Stimulated activated CD4-positive, alpha-beta T cell treated with anti-CD3 and anti-CD28 coated beads, Interleukin-1b, Interleukin-23, amount 100 ng/mL, for 48 hours (primary cell): ENCODE results near the gene KCNMB1.

Experiments used
- DNase-seq: peaks from one replicate; pipeline ENCODE4 v3.0.0-alpha.2; 2020

The KCNMB1 gene, protein sequence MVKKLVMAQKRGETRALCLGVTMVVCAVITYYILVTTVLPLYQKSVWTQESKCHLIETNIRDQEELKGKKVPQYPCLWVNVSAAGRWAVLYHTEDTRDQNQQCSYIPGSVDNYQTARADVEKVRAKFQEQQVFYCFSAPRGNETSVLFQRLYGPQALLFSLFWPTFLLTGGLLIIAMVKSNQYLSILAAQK

DNA sequence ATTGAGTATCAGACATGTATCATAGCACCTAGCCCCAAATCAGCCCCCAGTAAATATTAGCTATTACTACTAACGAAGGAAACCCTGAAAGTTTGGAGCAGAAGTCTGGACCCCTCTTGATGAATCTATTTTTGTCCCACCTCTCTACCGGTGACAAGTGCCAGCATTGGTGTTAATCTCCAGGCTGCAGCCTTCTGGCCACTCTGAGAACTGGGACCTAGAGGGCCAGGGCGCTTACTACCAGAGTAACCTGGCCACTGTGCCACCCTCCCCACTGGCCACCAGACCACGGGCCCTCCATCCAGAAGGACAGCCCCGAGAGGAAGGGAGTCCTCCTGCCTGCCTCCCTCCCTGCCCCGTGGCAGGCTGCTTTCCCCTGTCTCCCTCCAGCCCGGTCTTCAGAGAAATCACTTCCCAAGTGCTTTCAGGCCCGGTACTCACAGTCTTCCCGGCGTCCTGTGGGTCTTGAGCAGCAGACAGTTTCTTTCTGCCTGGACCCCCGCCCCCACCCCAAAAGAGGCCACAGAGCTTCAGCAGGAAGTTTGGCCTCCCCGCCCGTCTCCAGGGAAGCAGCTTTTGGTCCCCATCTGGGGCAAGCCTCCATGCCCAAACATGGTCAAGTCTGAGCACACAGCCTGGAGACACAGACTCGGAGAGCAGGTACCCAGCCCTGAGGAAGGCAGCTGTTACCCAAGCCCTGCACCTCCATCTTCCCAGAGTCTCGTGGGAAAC, at the start of gene KCNMB1:
Gene KCNMB1 (minus strand): TSS at position 550 of the 732 bp plus-strand sequence. CDS start 3,920 bp downstream, outside the sequence.
- no peak for DNase-seq

DNA sequence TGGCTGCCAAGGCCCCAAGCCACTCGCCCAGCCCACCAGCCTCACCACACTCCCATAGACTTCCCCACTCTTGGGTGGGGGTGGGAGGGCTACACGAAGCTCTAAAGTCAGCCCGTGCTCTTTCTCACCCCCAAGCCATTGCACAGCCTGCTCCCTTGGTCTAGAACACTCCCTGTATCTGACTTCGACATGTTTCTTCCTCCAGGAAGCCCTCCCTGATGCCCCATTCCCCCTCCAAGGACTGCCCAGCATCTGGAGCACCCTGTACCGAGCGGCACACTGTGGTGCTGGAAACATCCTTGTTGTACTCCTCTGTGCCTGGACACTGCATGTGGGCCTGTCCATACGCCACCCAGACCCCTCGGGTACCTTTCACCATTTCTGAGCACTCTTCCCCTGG, 49.4 kb upstream of the KCNMB1 start:
- no peak for DNase-seq

- no peak for DNase-seq
Measured at GRCh38 chr5:170437621-170438375, 48.6 kb upstream of the KCNMB1 start.

DNA sequence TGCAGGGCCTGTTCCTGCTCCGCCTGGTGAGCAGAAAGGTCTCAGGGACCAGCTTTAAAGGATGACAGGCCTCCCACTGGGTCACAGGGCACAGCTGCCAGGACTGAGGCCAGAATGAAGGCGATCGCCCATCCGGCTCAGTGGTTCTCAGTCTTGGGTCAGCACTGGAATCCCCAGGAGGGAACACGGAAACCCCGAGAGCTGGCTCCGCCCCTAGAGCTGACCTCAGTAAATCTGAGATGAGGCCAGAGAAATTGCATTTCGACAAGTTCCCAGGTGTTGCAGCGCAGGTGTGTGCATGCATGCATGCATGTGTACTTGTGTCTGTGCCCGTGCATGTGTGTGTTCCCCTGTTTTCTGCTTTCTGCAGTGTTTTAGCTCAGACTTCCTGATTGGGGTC, 47.2 kb upstream of the KCNMB1 start:
- no peak for DNase-seq

GRCh38 chr5:170434966-170435605, 45.9 kb upstream of the KCNMB1 start:
- peak; percentile 54 for DNase-seq

DNA sequence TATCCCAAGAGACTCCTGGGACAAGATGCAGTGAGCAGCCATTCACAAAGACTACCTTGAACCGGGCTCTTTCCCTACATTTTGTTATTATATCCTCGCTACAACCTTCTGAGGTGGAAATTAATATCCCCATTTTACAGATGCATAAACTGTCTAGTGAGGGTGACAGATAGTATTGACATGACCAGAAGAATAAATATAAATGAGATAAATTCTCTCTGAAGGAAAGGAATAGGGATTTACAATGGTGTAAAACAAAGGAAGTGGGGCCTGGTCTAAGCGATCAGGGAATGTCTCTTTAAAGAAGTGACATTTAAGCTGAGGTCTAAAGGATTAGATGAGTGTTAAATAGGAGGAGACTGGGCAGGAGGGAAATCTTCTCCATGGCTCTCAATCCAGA, 43.5 kb upstream of the KCNMB1 start:
- no peak for DNase-seq

GRCh38 chr5:170431571-170431970, 42.4 kb upstream of the KCNMB1 start:
- no peak for DNase-seq

DNA sequence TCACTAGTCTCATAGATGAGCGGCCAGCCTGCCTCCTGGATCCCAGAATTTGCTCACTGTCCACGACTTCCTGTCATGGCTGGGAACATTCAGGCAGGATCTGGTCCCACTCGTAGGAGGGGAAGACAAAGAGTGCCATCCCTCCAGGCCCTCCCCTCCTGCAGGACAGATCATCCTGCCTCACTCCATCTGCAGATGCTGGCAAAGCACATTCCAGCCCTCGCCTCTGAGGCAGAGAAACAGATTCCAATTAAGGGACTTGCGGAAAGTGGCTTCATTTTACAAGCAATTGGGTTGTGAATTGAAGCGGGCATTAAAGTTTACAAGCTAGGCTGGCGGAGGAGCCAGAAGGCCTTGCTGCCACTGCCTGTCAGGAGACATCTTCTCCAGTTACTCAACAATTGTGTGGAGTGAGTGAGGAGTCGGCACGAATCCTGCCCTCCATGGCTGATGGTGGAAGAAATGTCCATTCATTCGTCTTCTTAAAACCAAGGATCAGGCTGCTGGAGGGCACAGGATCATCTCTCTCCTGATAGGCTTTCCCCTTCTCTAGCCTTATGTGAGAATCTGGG, 41.8 kb upstream of the KCNMB1 start:
- no peak for DNase-seq

DNA sequence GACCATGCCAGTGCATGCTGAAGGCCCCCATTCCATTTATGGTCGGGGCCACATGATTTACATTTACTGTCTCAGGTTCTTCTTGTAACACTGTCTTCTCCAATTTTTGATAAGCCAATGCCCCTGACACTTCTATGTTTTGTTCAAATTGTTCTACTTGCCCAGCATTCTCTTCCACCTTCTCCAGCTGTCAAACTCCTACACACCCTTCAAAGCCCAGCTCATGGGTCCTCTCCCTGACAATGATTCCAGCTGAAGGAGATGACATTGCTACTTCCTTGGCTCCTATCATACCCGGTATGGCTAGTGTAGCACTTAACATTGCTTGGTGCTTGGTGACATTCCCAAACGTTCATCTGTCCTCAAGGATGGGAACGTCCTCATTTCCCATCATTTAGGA, 41.1 kb upstream of the KCNMB1 start:
- DNase-seq = no peak

- no peak for DNase-seq
Measured at GRCh38 chr5:170429014-170429413, 39.8 kb upstream of the KCNMB1 start.

DNA sequence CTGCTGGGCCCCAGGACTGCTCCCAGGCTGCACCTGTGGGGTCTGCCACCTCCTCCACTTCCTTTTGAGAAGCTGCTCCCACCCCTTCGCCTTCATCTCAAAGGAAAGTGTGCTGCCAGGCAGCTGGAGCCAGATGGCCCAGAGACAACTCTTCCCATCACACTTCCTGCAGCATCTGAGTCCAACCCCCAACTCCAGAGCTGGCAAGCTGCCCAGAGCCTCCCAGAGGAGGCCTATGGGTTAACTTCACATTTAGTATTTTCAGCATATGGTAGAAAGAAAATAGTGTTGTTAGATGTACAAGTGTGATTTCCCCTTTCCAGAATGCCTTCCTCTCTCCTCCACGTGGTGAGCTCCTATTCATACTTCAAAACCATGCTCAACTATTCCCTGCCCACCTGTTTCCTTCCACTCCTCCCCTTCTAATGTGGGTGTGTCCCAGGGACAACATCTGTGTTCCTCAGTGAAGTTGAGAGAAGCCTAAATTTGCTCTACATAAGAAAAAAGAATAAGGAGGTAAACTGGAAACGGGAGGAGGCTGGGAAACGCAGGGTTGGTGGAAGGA, 38.6 kb upstream of the KCNMB1 start:
- no peak for DNase-seq

GRCh38 chr5:170426786-170427185, 37.6 kb upstream of the KCNMB1 start:
- DNase-seq = no peak

DNA sequence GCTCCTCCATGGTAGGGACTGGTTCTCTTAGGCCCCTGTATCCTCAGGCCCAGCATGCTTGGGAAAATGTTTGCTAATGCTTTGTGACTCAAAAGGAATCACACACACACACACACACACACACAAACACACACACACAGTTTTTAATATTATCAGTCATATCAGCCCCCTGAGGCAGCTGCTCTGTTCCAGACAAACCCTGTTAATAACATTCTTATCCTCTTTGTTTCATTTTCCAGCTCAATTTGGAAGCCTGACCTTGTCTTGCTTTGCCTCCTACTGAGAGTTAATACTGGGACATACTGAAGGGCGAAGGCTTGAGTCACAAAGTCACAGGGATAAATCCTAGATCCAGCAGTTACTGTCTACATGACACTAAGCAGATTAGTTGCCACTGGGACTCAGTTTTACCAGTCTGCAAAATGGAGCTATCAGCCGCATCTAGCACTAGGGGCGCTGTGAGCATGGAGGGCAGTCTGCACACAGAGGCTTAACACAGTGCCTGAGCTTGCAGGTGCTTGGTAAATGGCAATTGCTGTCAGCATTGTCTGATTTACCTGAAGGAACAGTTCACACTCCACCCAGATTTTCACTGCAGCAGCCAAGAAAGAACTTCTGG, 37.1 kb upstream of the KCNMB1 start:
- no peak for DNase-seq

DNA sequence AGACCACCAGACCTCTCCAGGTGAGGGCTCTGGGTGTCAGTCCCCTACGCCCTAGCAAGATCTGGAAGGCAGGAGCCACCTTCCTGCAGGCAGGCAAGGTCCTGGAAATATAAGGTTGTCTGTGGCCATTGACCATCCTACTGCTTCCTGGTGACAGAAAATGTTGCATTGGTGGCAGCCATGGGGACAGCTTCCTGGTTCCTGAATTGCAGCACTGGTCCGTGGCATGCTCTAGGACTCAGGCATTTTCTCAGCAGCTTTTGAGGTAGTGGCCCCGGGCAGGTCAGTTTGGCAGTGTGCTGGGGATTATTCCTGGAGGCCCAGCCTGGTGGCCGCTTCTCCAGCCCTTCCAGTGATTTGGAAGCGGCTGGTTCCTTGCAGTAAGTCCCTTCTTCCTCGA, 36.6 kb upstream of the KCNMB1 start:
- no peak for DNase-seq

DNA sequence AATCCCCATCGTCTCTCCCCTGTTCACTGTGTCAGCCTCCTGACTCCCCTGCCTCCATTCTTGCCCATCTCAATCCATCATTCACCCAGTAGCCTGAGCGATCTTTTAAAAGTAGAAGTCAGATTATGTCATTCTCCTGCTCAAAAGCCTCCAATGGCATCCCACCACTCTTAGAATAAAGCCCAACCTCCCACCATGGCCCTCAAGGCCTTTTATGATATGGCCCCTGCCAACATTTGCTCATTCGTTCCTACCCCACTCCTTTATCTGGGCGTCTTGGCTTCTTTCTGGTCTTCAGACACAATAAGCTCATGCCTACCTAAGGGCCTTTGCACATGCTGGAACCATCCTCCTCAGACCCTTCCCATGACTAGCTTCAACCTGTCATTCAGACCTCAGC, 35.5 kb upstream of the KCNMB1 start:
- DNase-seq = no peak

DNA sequence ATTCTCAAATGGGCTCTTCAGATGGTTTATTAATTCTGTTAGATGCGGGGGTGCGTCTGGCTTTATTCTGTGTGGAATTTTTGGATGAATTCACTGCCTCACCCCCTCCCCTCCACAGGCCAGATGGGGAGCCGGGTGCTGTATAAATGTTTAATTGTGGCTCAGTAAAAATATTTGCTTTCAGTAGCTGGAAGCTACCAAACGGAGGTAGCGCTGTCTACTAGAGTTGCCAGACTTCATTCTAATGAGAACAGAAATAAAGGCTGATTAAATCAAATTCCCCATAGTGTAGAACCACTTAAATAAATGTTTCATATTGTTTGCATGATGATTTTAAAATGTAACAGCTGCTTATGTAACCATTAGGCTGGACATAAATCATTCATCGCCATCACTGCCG, 34.5 kb upstream of the KCNMB1 start:
- no peak for DNase-seq

DNA sequence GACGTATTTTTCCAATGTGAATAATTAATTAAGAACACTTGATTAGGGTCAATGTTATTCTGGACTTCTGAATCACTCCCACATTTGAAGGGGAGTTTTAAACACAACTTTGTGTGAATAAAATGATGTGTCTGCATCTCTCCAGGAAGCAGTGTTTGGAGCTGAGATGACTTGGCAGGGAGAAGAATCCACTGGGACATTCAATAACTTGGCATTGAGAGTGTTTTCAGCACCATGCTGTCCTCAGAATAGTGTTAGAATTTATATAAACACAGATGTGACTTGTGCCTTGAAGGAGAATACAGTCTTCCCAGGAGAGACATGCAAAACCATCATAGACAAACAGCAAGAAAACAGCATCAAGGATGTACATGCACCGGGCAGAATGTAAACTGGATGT, 32.7 kb upstream of the KCNMB1 start:
- no peak for DNase-seq

GRCh38 chr5:170420806-170421412, 31.7 kb upstream of the KCNMB1 start:
- DNase-seq = peak; percentile 39

DNA sequence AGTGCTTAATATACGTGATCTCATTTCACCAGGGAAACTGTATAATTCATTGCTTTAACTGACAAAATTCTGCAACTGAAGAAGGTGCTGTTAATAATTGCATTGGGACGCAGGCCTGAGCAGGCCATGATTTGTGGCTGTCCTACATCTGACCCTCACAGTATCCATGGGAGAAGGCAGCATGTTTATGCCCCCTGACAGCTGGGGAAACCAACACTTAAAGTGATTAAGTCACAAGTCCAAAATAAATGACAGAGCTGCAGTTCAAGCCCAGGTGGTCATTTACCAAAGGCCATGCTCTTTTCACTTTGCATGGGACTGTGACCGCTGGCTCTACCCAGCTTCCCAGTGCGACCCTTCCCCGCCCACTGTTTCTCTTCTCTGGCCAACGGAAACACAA, 30.5 kb upstream of the KCNMB1 start:
- no peak for DNase-seq

GRCh38 chr5:170418736-170419135, 29.6 kb upstream of the KCNMB1 start:
- DNase-seq = no peak

- no peak for DNase-seq
Measured at GRCh38 chr5:170416526-170416925, 27.4 kb upstream of the KCNMB1 start.

- DNase-seq = no peak
Measured at GRCh38 chr5:170414786-170415185, 25.6 kb upstream of the KCNMB1 start.
